Stimulated activated CD4-positive, alpha-beta T cell treated with anti-CD3 and anti-CD28 coated beads, Interleukin-2, amount 100 ng/mL, for 24 hours (primary cell): ENCODE data around the gene DDR2.
"Not testable (repeated sequence)": the region's sequence is repeated elsewhere in the genome, so short reads cannot be mapped to it uniquely, and the experiment has no call there.

Experiments used
- DNase-seq, 2 donors: peaks; one replicate each; pipeline ENCODE4 v3.0.0-alpha.2; 2020

DDR2 gene

DNA sequence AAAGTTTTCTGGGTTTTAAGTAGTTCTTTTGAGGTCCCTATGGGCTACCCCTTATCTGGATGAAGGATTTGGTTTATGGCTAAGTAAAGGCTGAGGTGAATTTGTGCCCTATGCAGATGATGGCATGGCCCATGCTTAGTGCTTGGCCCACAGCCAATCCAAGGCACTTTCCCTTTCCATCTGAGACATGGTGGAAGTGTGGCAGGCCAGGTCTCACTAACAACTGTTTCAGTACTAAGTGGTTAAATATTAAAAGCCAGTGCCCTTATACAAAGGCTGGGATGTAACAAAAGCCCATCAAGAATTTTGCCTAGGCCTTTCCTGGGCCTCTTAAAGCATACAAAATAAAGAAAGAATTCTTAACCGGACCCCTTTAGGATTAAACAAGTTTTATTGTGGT, 156.5 kb downstream of the DDR2 start:
- not testable (repeated sequence) for DNase-seq

DNA sequence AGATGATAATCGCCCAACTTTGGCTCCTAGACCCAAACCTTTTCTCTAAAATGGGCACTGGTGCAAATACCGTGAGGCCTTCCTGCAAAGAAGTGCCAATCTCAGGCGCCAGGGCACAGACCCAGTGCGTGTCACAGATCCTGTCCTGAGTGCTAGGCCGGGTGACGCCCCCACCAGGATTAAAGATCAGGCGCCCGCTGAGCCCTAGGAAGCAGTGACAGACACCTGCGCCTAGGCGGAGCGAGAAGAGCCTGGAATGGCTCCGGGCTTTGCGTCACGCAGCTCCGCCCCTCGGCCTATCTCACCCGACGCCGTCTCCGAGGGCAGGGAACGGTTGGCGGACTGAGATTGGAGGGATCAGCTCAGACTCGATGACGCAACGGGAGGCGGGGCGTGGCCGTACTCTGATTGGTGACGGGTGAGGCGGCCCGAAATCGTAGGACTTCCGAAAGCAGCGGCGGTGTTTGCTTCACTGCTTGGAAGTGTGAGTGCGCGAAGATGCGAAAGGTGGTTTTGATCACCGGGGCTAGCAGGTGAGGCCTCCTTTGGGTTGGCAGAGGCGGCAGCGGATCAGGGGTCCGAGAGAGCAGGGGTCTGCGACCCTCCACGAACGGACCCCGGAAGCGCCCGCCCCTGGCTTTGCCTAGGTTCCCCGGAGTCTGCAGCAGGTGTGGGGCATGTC, 158.2 kb downstream of the DDR2 start, which contains the start of gene HSD17B7:
Gene HSD17B7, plus strand, starts transcription at position 400 of the 682 bp plus-strand sequence. Its CDS starts 99 bp downstream, at position 499.
- DNase-seq = peak; percentile 67 to 69

DNA sequence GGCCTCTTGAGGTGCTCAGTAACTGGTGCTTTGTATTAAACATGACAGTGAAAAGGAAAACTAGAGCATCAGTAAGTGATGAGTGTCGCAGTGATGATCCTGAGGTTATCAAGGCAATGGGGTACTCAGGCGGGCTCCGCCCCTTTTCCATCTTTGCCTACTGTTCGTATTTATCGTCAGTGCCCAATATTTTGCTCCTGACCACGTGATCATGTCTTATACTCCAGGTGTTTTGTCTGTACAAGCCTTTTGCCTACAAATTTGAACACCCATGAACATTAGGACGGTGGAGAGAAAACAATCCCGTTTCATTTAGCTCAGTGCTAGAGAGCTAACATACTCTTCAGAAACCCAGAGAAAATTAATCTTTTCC, 158.7 kb downstream of the DDR2 start:
- not testable (repeated sequence) for DNase-seq

- DNase-seq = not testable (repeated sequence)
Measured at GRCh38 chr1:162794284-162794683, 162.0 kb downstream of the DDR2 start.

DNA sequence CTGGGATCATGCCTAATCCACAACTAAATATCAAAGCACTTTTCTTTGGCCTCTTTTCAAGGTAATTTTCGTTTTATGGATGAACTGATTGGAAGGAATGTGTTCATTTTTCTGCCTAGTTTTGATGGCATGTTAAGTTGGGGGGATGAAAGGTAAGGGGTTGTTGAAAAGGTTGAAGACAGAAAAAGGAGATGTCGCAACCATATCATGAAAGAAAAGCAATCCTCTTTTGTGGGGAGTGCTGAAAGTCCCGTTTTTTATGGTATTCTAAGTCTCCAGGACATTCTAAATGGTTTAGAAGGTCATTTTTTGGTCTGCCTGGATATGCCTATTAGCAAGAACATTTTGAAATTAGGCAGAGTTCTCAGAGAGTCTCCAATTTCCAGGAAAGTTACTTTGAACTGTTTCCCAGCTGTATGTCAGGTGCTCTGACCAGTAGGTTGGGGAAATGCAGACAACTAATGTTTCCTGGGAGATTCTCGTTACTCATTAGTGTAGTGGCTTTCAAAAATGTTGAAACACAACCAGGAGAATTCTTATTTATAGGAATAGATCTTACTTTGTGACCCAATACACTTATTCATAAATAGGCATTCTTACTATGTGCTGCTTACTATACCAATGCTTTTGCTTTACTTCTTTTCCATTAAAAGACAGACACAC, 164.5 kb downstream of the DDR2 start:
- not testable (repeated sequence) for DNase-seq

DNA sequence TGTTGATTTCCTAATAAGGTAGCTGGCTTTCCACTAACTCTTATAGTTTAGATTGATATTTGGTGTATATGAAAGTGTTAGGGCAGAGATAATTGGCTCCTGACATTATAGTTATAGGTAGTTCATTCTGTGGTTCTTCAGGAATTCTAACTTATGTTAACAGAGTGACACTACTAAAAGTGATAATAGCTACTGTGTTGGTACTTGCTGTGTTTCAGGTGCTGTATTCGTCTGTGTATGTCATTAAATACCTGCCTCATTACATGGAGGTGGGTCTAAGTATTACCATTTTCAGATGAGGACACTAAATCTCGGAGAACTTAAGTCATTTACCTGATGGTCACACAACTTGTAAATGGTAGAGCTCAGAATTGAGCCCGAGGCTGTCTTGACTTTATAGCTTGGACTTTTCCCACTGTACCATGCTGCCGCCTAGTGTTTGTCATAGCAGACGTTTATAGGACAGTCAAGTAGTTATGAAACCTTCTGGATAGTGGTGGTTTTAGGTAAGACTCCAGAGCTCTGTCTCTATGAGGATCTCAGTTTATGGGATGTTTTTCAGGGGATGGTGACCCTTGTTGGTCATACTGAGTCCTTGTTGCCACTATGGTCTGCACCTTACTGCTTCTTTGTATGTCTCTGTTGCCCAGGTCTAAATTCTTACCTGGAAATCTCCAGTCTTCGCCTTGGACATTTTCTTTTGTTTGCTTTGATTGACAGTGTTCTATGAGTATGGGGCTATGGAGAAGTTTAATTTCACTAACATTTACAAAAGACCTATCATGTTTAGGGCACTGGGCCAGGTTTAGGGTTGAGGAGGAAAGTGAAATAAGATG, 167.9 kb downstream of the DDR2 start:
- not testable (repeated sequence) for DNase-seq

- not testable (repeated sequence) for DNase-seq
Measured at GRCh38 chr1:162807503-162807902, 175.2 kb downstream of the DDR2 start.

DNA sequence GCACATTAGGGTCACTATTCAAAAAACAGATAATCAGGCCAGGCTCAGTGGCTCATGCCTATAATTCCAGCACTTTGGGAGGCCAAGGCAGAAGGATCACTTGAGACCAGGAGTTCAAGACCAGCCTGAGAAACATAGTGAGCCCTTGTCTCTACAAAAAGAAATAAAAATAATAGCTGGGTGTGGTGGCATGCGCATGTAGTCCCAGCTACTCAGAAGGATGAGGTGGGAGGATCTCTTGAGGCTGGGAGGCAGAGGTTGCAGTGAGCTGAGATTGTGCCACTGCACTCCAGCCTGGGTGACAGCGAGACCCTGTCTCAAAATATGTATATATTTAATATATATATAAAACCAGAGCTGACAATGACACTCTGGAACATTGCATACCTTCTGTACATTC, 180.1 kb downstream of the DDR2 start:
- DNase-seq = not testable (repeated sequence)

- DNase-seq = not testable (repeated sequence)
Measured at GRCh38 chr1:162818136-162818535, 185.9 kb downstream of the DDR2 start.

- DNase-seq = not testable (repeated sequence)
Measured at GRCh38 chr1:162818666-162819065, 186.4 kb downstream of the DDR2 start.

DNA sequence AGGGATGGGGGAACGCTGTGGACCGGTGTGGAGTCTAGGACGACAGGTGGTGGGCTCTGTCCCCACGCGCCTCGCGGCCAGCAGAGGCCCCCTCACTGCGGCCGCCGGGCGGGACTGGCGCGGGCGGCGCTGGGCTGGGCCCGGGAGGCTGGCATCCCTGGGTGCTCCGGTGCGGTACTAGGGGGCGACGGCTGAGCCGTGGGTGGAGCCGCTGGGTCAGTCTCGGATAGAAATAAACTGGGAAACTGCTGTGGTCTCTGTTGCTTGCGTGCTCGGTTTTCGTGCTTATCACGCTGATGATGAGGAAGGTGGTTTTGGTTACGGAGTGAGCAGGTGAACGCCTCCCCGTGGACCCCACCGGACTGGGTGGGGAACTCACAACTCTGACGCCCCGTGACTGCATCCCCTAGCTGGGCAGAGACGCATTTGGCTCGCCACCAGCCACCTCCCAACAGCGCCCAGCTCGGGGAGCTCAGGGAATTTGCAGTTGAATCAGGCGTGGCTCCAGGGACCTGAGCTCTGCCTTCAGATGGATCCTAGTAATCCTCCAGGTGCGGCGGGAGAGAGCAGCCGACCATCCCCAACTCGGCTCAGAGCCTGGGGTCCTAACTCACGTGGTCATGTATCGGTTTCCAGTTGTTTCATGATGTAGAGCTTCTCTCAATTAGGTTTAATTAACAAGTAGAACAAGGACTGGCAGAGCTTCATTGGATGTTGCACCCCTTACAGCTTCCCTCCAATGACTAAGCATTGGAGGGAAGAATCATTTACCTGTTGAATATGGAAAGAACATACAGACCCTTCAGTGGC, 190.3 kb downstream of the DDR2 start:
- DNase-seq = peak in 1 of 2 donors; percentile 6

GRCh38 chr1:162823231-162823630, 191.0 kb downstream of the DDR2 start:
- DNase-seq = no peak

- DNase-seq = no peak
Measured at GRCh38 chr1:162823771-162824525, 191.7 kb downstream of the DDR2 start.

GRCh38 chr1:162829268-162829667, 197.0 kb downstream of the DDR2 start:
- DNase-seq = no peak

DNA sequence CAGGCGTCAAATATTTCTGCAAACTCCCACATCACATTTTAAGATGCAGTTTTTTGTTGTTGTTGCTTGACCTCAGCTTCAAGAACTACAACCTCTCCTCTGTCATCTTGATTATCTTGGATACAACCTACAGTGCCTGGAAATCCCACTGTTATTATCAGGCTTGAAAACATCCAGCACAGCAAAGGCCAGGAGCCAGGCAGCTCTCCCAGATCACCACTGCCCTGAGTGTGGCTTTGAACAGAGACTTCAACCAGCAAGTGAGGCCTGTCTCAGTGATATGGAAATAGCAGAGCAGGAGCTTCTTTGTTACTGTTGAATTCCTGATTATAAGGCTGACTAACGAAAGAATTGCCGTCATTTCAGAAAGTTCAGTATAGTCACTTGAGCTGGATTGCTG, 200.2 kb downstream of the DDR2 start:
- no peak for DNase-seq

- DNase-seq = no peak
Measured at GRCh38 chr1:162835157-162835899, 203.1 kb downstream of the DDR2 start.
